ENCODE data around the gene CLDN24.

The CLDN24 gene

GRCh38 chr4:183272384-183272783 lies 49.8 kb downstream of the CLDN24 start:
- no peak for DNase-seq

Measured in NCI-H2081 treated with DMSO at 0.1 percent for 48 hours (cell line).